Ascending aorta (tissue), 2 donors: ENCODE measurements around the gene RUNX1. TPM values are rescaled to one million over a fixed set of nuclear protein-coding genes. Genes with fewer than 3 reads are reported as not detected.

ENCODE experiments used
- DNase-seq, 2 donors: peaks; one replicate each; pipeline ENCODE4 v3.0.0-alpha.2; 2019; ENCODE audit warnings: low spot score in 2 of 2
- H3K27ac ChIP-seq, 2 donors: fragments of 200-600 bp; sonication (generic); one replicate each; pipeline ENCODE4 v1.5.1; 2016 to 2017; ENCODE audit warnings: mild to moderate bottlenecking in 1 of 2
- H3K27me3 ChIP-seq: fragments of 200-600 bp; sonication (generic); one replicate; pipeline ENCODE4 v1.5.1; 2017
- H3K36me3 ChIP-seq, 2 donors: fragments of 200-600 bp; sonication (generic); one replicate each; pipeline ENCODE4 v1.5.1; 2016
- H3K4me1 ChIP-seq, 2 donors: fragments of 200-600 bp; sonication (generic); one replicate each; pipeline ENCODE4 v1.5.1; 2016 to 2017; ENCODE audit warnings: mild to moderate bottlenecking in 1 of 2
- H3K4me3 ChIP-seq, 2 donors: fragments of 200-600 bp; sonication (generic); one replicate each; pipeline ENCODE4 v1.5.1; 2016 to 2017; ENCODE audit warnings: mild to moderate bottlenecking in 1 of 2
- H3K9me3 ChIP-seq, 2 donors: fragments of 200-600 bp; sonication (generic); one replicate each; pipeline ENCODE4 v1.5.1; 2016
- intact Hi-C: fragments of 100-400 bp; cut with DNase I; formaldehyde crosslinking; loops from one replicate; pipeline ENCODE4 v1.15.1; 2023
- total RNA-seq: library from RNA; depleted of rRNA; stranded (reverse); fragments of >200 nt; gene quantifications from one replicate; pipeline ENCODE4 v1.1.0, GENCODE V29; 2016
- TF ChIP-seq, protein P1 (sequence below), 3 experiments: fragments of 200-600 bp in 2 of 3; fragments of 450-650 bp in 1 of 3; sonication (generic) in 2 of 3; IDR thresholded peaks; one replicate each; pipeline ENCODE4 v1.5.1; 2016 to 2019; ENCODE audit warnings: antibody characterized with exemption in 3 of 3, mild to moderate bottlenecking in 1 of 3, moderate library complexity in 1 of 3

Gene RUNX1
- total RNA-seq, 1 donor from 2014 or later: 16.3 TPM

DNA sequence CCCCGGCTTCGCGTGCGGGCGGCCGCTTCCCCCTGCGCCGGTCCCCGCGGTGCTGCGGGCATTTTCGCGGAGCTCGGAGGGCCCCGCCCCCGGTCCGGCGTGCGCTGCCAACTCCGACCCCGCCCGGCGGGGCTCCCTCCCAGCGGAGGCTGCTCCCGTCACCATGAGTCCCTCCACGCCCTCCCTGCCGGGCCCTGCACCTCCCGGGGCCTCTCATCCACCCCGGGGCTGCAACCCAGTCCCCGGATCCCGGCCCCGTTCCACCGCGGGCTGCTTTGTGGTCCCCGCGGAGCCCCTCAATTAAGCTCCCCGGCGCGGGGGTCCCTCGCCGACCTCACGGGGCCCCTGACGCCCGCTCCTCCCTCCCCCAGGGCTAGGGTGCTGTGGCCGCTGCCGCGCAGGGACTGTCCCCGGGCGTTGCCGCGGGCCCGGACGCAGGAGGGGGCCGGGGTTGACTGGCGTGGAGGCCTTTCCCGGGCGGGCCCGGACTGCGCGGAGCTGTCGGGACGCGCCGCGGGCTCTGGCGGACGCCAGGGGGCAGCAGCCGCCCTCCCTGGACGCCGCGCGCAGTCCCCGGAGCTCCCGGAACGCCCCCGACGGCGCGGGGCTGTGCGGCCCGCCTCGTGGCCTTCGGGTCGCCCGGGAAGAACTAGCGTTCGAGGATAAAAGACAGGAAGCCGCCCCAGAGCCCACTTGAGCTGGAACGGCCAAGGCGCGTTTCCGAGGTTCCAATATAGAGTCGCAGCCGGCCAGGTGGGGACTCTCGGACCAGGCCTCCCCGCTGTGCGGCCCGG lies 159.2 kb downstream of the RUNX1 start:
- intact Hi-C loops: loop anchor here (1.0 to 10.0 kb wide), 14 partner anchors 83 to 1432 kb away; partner anchors contain the start of genes MORC3, RUNX1 and SETD4
- peaks cover 4% of the 10 kb centered on the region for H3K27me3 ChIP-seq
- H3K36me3 ChIP-seq: no peaks in the 10 kb centered on the region
- H3K9me3 ChIP-seq: no peaks in the 10 kb centered on the region
- DNase-seq: peak; percentile 33 to 82
- H3K4me1 ChIP-seq: peaks cover 4 to 24% of the 10 kb centered on the region in 2 donors
- TF ChIP-seq, protein P1, sequence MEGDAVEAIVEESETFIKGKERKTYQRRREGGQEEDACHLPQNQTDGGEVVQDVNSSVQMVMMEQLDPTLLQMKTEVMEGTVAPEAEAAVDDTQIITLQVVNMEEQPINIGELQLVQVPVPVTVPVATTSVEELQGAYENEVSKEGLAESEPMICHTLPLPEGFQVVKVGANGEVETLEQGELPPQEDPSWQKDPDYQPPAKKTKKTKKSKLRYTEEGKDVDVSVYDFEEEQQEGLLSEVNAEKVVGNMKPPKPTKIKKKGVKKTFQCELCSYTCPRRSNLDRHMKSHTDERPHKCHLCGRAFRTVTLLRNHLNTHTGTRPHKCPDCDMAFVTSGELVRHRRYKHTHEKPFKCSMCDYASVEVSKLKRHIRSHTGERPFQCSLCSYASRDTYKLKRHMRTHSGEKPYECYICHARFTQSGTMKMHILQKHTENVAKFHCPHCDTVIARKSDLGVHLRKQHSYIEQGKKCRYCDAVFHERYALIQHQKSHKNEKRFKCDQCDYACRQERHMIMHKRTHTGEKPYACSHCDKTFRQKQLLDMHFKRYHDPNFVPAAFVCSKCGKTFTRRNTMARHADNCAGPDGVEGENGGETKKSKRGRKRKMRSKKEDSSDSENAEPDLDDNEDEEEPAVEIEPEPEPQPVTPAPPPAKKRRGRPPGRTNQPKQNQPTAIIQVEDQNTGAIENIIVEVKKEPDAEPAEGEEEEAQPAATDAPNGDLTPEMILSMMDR (IDR thresholded peaks at IDR 0.05): peak; percentile 51 to 98 (median 63)
- H3K27ac ChIP-seq: peak overlapping the region; percentile 86 to 94
- H3K4me3 ChIP-seq: peak overlapping the region; percentile 77 to 85

DNA sequence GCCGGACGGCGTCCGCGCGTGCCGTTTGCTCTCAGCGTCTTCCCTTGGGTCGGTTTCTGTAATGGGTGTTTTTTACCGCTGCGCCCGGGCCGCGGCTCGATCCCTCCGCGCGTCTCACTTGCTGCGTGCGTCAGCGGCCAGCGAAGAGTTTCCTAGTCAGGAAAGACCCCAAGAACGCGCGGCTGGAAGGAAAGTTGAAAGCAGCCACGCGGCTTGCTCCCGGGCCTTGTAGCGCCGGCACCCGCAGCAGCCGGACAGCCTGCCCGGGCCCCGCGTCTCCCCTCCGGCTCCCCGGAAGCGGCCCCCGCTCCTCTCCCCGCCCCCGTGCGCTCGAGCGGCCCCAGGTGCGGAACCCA lies 159.8 kb downstream of the RUNX1 start:
- TF ChIP-seq, protein P1 (IDR thresholded peaks at IDR 0.05): no peak
- Histone ChIP-seq H3K27me3 (peaks cover 4% of the 10 kb centered on the region), H3K36me3 (no peaks in the 10 kb centered on the region), H3K4me3 (peak overlapping the region; percentile 77 to 85), H3K9me3 (no peaks in the 10 kb centered on the region), H3K4me1 (peaks cover 4 to 24% of the 10 kb centered on the region in 2 donors), H3K27ac (peak overlapping the region; percentile 86 to 94)
- DNase-seq: peak in 1 of 2 donors; percentile 77
- intact Hi-C loops: loop anchor here (2.0 to 10.0 kb wide), 8 partner anchors 82 to 1433 kb away; partner anchors contain the start of genes MORC3 and SETD4

DNA sequence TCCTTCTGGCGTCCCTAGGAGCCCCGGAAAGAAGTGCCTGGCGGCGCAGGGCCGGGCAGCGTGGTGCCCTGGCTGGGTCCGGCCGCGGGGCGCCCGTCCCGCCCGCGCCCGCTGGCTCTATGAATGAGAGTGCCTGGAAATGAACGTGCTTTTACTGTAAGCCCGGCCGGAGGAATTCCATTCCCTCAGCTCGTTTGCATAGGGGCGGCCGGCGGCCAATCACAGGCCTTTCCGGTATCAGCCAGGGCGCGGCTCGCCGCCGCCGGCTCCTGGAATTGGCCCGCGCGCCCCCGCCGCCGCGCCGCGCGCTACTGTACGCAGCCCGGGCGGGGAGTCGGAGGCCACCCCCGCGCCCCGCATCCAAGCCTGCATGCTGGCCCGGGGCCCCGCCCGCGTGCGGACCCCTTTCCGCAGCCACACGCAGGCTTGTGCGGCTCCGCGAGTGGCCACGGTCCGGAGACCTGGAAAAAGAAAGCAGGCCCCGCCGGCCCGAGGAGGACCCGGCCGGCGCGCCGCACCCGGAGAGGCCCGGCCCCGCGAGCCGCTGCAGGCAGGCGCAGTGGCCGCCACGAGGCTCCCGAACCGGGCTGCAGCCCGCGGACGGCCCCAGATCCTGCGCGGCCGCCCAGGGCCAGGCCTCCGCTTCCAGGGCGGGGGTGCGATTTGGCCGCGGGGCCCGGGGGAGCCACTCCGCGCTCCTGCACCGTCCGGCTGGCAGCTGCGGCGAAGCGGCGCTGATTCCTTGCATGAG lies 160.4 kb downstream of the RUNX1 start:
- Histone ChIP-seq H3K27ac (peak overlapping the region; percentile 86 to 94), H3K36me3 (no peaks in the 10 kb centered on the region), H3K9me3 (no peaks in the 10 kb centered on the region), H3K4me1 (peaks cover 4 to 24% of the 10 kb centered on the region in 2 donors), H3K4me3 (peak overlapping the region; percentile 77 to 85), H3K27me3 (peaks cover 4% of the 10 kb centered on the region)
- DNase-seq: peak; percentile 86 to 96
- intact Hi-C loops: loop anchor here (2.0 to 10.0 kb wide), 8 partner anchors 81 to 1434 kb away; partner anchors contain the start of genes MORC3 and SETD4
- TF ChIP-seq, protein P1 (IDR thresholded peaks at IDR 0.05): peak in 1 of 3 experiments; percentile 3

DNA sequence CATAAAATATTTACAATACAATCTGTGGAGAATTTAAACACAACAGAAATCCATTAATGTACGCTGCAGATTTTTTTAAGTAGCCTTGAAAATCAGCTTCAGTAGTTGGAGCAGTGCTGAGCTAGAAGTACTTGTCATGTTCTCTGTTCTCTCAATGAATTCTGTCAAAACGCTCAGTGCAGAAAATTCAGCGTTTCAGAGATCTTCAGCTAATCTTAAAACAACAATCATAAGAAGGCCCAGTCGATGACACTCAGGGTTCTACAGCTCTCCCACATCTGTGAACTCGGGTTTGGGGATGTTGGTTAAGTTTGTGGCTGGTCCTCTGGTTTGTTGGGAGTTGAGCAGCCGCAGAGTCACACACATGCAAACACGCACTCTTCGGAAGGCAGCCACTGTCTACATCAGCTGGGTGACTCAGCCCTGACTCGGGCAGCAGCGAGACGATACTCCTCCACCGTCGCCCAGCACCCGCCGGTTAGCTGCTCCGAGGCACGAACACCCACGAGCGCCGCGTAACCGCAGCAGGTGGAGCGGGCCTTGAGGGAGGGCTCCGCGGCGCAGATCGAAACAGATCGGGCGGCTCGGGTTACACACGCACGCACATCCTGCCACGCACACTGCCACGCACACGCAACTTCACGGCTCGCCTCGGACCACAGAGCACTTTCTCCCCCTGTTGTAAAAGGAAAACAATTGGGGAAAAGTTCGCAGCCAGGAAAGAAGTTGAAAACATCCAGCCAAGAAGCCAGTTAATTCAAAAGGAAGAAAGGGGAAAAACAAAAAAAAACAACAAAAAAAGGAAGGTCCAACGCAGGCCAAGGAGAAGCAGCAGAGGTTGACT lies 161.2 kb downstream of the RUNX1 start:
- DNase-seq: peak; percentile 69 to 94
- TF ChIP-seq, protein P1 (IDR thresholded peaks at IDR 0.05): peak in 1 of 3 experiments; percentile 15
- Histone ChIP-seq H3K36me3 (no peaks in the 10 kb centered on the region), H3K27me3 (peaks cover 4% of the 10 kb centered on the region), H3K9me3 (no peaks in the 10 kb centered on the region), H3K4me3 (peak overlapping the region; percentile 77 to 85), H3K27ac (peak overlapping the region; percentile 81 to 86), H3K4me1 (peaks cover 4 to 24% of the 10 kb centered on the region in 2 donors)
- intact Hi-C loops: loop anchor here (2.0 to 10.0 kb wide), 8 partner anchors 81 to 1434 kb away; partner anchors contain the start of genes MORC3 and SETD4

DNA sequence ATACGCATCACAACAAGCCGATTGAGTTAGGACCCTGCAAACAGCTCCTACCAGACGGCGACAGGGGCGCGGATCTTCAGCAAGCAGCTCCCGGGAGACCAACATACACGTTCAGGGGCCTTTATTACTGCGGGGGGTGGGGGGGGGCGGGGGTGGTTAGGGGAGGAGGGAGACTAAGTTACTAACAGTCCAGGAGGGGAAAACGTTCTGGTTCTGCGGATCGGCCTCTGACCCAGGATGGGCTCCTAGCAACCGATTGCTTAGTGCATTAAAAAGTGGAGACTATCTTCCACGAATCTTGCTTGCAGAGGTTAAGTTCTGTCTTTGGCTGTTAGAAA lies 162.0 kb downstream of the RUNX1 start:
- H3K36me3 ChIP-seq: no peaks in the 10 kb centered on the region
- H3K27me3 ChIP-seq: peaks cover 3% of the 10 kb centered on the region

More for the DNA sequence above, 162.0 kb downstream of the RUNX1 start:
- H3K9me3 ChIP-seq: no peaks in the 10 kb centered on the region
- TF ChIP-seq, protein P1 (IDR thresholded peaks at IDR 0.05): no peak
- H3K4me1 ChIP-seq: peaks cover 4 to 24% of the 10 kb centered on the region in 2 donors
- H3K4me3 ChIP-seq: peak overlapping the region; percentile 77 to 85
- intact Hi-C loops: loop anchor here (5.0 to 10.0 kb wide), 7 partner anchors 80 to 1435 kb away; partner anchors contain the start of genes MORC3 and SETD4
- H3K27ac ChIP-seq: peak overlapping the region; percentile 81 to 86
- no peak for DNase-seq
